ENCODE data around the gene NUP37.

NUP37 gene

DNA sequence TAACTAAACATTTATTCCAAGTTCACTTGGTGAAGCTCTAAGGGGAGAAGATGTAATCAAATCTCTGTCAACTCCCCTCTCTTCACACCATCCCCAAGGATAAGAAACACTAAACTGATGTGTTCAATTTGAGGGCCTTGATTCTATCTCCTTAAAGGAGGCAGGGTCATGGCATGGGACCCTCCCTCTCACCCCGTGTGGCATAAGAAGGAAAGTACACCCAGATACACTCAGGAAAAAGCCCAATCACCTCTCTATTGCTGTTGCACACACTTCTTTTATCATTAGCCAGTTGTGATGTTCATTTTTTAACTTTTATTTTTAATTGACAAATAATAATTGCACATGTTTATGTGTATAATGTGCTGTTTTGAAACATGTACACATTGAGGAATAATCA lies 93.2 kb downstream of the NUP37 start:
- DNase-seq (ENCODE audit: low read depth in 2 of 2) = no peak

DNA sequence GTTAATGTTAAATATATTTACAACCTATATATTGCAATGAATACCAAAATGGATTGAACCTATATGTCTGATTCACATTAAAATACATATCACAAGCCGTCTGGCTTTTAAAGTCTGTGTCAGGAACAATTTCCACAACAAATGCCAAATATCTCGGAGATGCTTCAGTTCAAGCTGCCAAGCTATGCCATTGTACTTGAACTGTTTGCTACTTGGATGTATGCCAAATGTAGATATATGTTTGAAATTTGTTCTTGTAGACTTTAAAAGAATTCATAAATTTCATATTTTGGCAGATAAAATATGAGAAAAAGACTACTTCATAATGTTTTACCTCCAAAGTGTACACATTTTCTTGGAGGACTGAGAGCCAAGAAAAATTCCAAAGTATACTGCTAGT lies 95.1 kb downstream of the NUP37 start:
- no peak for DNase-seq (ENCODE audit: low read depth in 2 of 2)

DNA sequence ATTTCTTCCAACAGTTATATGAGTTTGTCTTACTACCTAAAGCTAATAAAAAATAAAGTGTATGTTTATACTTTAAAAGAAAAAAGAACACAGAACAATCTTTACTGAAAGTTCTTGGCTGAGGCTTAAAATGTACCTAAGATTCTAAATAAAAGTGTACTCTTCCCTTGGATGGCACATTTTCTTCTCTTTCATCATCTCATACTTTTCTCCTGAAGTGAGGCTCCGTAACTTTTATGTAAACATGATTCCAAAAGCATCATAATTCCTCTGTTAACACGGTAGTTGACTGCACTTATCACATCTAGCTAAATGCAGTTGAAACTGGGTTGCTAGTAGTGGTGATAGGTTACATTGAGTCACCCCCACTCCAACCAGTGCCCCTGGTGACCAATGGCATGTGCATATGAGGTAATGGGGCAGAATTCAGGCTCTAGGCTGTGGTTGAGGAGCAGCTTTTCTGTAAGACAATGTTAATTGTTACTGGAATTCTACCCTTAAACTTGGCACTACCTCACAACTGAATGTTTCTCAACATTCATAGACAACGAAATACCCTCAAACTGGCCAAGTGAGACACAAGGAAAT lies 96.5 kb downstream of the NUP37 start:
- DNase-seq (ENCODE audit: low read depth in 2 of 2) = no peak

Measured in stimulated activated CD8-positive, alpha-beta memory T cell treated with anti-CD3 and anti-CD28 coated beads, Interleukin-15, amount 100 ng/mL, for 4 hours (primary cell).